SK-N-MC (cell line): ENCODE measurements around the gene OR52I1.

Experiments
- EZH2 ChIP-seq: fragments of 200-600 bp; sonication (generic); IDR thresholded peaks from one replicate; pipeline ENCODE4 v1.6.1; 2017; ENCODE audit warnings: antibody characterized with exemption
- FOXP2 ChIP-seq: optimal IDR thresholded peaks from 2 replicates; pipeline ENCODE3; 2011; ENCODE audit warnings: mild to moderate bottlenecking, moderate library complexity; ENCODE audit not compliant: insufficient read depth; ENCODE audit errors: extremely low read length, control extremely low read depth
- POLR2AphosphoS5 ChIP-seq: IDR thresholded peaks from 2 replicates; pipeline ENCODE4 v1.6.1; 2012; ENCODE audit warnings: mild to moderate bottlenecking, low read depth, low read length, borderline replicate concordance

DNA sequence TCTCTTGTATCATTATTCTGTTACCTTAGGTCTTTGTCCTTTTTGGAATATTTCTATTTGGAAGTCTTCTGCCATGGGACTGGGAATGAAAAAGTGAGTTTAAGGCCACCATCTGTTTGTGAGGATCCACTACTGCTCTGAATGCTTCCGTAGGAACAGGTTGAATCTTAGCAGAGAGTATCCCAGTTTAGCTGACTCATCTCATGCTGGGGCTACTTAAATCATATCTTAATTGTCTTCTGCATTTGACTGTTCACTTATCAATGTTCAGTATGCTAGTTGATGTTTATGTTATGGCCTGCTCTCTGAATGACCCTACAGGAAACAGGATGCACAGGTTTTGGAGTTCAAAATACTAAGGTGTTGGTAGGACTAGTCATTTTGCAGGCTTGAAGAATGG lies 13.7 kb upstream of the OR52I1 start:
- TF ChIP-seq POLR2AphosphoS5, result no peak
- TF ChIP-seq EZH2, result no peak
- no peak for TF ChIP-seq FOXP2
